ENCODE results near the gene ADARB2.

ADARB2 gene

GRCh38 chr10:1492641-1493040 is 244.7 kb downstream of the ADARB2 start:
- ChIA-PET POLR2A (no interaction called here), CTCF (no interaction called here)
- TF ChIP-seq CTCF (IDR thresholded peaks at IDR 0.05; ENCODE audit: control extremely low read depth, extremely low read depth, low read depth, missing control alignments), result no peak

GRCh38 chr10:1491901-1492300 is 245.4 kb downstream of the ADARB2 start:
- TF ChIP-seq CTCF (IDR thresholded peaks at IDR 0.05; ENCODE audit: control extremely low read depth, extremely low read depth, low read depth, missing control alignments), result no peak
- ChIA-PET POLR2A (no interaction called here), CTCF (interaction anchor here (1.4 kb wide), 1 partner anchor 8 kb away, joined by 3 read pairs; no protein-coding TSS in a partner anchor)
- no peak for DNase-seq (ENCODE audit: extremely low spot score)

More at GRCh38 chr10:1492641-1493040, 244.7 kb downstream of the ADARB2 start:
- DNase-seq (ENCODE audit: extremely low spot score), result no peak

DNA sequence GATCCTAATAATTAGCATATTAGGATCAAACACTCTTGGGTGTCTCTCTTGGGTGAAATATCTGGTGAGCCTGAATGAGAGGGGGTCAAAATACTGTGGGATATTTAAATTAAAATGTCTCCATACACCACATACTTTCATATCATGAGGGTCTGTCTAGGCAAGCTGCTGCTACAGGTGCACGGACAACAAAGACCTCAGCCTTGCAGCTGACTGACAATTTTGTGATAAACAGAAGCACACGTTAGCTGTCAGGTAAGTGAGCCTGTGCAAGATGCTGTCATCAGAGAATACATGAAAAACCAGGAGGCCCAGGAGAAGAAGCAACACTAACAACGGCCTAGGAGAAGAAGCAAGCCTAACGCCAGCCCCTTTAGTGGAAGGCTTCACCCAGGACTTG is 247.5 kb downstream of the ADARB2 start:
- POLR2A ChIA-PET, result no interaction called here
- CTCF ChIA-PET, result no interaction called here
- DNase-seq (ENCODE audit: extremely low spot score), result no peak
- no peak for TF ChIP-seq CTCF (IDR thresholded peaks at IDR 0.05; ENCODE audit: control extremely low read depth, extremely low read depth, low read depth, missing control alignments)

DNA sequence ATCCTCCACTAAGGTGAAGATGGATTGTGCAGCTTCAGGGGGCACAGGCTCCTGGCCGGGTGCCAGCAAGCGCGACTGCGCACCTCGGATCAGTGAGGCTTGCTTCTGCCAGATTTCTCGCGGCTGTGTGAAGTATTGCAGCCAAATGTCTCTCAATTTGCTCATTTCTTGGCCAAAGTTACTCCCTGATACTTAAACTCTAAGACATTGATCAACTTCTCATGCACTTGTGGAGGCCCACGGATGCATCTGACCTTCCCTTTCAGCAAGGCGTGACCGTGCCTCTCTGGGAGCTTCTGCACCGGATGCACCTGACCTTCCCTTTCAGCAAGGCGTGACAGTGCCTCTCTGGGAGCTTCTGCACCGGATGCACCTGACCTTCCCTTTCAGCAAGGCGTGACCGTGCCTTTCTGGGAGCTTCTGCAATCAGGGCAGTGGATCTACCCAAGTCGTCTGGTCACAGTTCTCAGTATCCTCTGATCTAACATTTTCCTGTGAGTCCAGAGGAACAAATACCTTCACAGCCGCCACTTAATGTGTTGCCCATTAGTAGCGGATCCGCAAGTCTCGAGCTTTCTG is 248.3 kb downstream of the ADARB2 start:
- DNase-seq (ENCODE audit: extremely low spot score), result peak; percentile 58
- ChIA-PET CTCF (no interaction called here), POLR2A (no interaction called here)
- TF ChIP-seq CTCF (IDR thresholded peaks at IDR 0.05; ENCODE audit: control extremely low read depth, extremely low read depth, low read depth, missing control alignments), result no peak

DNA sequence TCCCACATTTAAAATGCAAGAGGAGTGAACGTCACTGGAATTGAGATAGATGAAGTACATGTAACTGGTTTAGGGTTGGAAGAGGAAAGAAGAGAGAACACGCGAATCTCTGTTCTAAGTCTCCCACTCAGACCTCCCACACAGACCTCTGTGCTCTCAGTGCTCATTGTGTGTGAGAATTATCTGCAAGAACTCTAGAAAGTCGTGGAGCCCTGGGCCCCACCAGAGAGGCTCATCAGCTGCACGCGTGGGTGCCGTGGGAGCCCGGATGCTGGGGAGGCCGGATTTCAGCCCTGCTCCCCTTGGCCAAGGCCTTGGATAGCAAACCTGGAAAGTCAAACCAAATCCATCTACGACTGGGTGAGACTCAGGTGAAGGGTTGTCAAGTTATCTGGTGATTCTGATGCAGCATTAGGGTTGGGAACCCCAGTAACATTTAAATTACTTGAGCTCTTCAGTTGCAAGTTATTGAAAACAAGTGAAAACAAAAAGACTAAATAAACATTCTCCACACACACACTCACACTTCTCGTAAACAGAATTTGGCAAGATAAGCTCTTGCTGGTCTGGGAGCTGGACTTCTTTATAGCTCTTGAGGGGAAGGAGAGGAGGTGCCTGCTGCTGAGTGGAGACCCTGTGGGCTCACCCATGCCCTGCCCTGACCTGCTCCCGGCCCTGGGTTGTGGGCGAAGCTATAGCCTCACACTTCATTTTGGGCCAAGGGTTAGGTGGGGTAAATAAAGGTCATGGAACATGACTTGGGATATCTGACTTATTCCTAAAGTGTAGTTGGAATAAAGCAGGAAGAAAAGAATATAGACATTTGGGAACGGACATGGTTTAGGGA is 250.3 kb downstream of the ADARB2 start:
- CTCF ChIA-PET, result no interaction called here
- no peak for TF ChIP-seq CTCF (IDR thresholded peaks at IDR 0.05; ENCODE audit: control extremely low read depth, extremely low read depth, low read depth, missing control alignments)
- POLR2A ChIA-PET, result no interaction called here
- DNase-seq (ENCODE audit: extremely low spot score), result no peak

GRCh38 chr10:1485357-1485756 is 252.0 kb downstream of the ADARB2 start:
- ChIA-PET CTCF (no interaction called here), POLR2A (no interaction called here)
- TF ChIP-seq CTCF (IDR thresholded peaks at IDR 0.05; ENCODE audit: control extremely low read depth, extremely low read depth, low read depth, missing control alignments), result no peak

More at GRCh38 chr10:1485357-1485756, 252.0 kb downstream of the ADARB2 start:
- DNase-seq (ENCODE audit: extremely low spot score), result no peak

Data from GM10248 (cell line).